Left colon (tissue), 2 donors: ENCODE results near the gene LIPG. TPM values are rescaled to one million over a fixed set of nuclear protein-coding genes. Genes with fewer than 3 reads are reported as not detected.

Experiments
- ATAC-seq: fragments of 200-7000 bp; cut with Tn5 transposase; one replicate; pipeline ENCODE4 v1.9.1; 2020; ENCODE audit warnings: mild to moderate bottlenecking, moderate library complexity
- DNase-seq, 2 donors: peaks; one replicate each; pipeline ENCODE4 v3.0.0-alpha.2; 2020
- intact Hi-C, 2 donors: fragments of 100-400 bp; cut with DNase I in 1 of 2; cut with micrococcal nuclease in 1 of 2; formaldehyde crosslinking; loops; one replicate each; pipeline versions ENCODE4 v1.11.2 to v1.14.0; 2022; cut with DNase I, micrococcal nuclease
- total RNA-seq, 2 donors: library from RNA; stranded (reverse); fragmentation: NEBNext Ultra II Directional; extraction: Animal tissue kit (Norgen Biotek cat#: 25700); gene quantifications; one replicate each; pipeline ENCODE4 v1.2.1, GENCODE V29; 2021
- donor health status: DM: no; HTN: no; CAD: no.
- donor health status: DM: yes; HTN: yes; CAD: no.

LIPG gene
- total RNA-seq, 2 donors from 2014 or later: 14.2 to 39.0 TPM

DNA sequence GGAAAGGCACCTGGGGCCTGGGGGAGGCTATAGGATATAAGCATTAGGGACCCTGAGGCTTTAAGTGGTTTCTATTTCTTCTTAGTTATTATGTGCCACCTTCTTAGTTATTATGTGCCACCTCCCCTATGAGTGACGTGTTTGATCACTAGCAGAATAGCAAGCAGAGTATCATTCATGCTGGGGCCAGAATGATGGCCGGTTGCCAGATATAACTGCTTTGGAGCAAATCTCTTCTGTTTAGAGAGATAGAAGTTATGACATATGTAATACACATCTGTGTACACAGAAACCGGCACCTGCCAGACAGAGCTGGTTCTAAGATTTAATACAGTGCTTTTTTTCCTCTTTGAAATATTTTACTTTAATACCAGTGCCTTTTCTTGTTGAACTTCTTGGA, 29.4 kb downstream of the LIPG start:
- intact Hi-C loops: no loop called here
- ATAC-seq: peak; percentile 44
- DNase-seq: peak; percentile 54 to 59

- DNase-seq (peak; percentile 30 to 59), ATAC-seq (peak; percentile 84)
- intact Hi-C loops: no loop called here
Observed at GRCh38 chr18:49591775-49592174, 29.9 kb downstream of the LIPG start.

DNA sequence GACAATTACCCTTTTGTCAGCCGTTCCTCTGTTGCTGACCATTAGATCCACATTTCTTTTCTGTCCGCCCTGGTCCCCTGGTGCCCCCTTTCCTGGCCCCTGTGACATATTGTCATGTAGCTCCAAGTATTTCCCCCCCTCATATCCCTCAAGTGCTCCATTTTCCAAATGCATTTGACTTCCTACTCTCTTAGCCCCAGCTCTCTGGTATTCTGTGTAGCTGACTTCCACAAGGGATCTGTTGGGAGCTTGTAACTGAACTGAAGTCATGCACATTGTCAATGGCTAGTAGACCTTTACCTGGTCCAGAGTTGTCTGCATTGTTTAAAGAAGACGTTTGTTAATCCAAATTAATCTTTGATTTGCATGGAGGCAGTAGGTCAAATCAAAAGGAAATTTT, 34.8 kb downstream of the LIPG start:
- intact Hi-C loops: no loop called here
- ATAC-seq (no peak), DNase-seq (no peak)

- intact Hi-C loops: no loop called here
- ATAC-seq (peak; percentile 22), DNase-seq (no peak)
Observed at GRCh38 chr18:49597157-49597931, 35.5 kb downstream of the LIPG start.

GRCh38 chr18:49601211-49601610, 39.4 kb downstream of the LIPG start:
- ATAC-seq (no peak), DNase-seq (no peak)
- intact Hi-C loops: no loop called here

DNA sequence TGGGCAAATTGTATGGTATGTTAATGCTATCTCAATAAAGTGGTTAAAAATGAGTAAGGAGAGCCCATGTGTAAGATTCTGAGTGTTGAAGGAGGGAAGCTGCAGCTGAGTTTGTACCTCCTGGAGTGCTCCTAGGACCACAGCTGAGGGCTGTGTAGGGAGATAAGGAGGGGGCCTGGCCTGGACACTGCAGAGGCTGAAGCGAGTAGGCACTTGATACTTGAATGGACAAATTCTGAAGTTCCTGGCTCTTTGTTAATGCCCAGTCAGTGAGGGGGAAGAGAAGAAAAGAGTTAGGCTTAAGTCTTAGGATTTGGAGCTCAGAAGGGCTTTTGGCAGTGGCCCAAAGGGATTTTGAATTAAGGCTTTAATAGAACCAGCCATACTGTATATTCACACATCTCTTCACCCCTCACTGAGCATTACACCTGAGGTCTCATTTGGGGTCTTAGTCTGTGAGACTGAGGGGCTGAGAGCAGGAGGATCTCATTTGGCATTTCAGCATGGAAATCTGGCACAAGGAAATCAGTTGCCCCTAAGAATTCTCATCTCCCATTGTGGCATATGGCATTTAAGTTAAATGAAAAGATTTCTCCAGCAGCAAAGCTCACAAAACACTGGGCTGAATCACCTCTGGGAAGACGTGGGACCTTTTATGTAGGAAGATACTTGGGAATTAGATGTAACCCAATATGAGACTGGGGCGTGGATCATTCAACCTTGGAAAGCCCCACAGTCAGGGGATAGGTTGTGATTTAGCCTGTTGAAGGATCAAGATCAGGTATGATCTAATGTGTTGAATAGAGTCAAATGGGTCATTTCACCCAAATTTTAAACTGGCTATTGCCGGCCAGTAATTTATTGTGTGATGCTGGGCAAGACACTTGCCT, 46.8 kb downstream of the LIPG start:
- no peak for DNase-seq
- intact Hi-C loops: no loop called here
- ATAC-seq: no peak

GRCh38 chr18:49609256-49610021, 47.6 kb downstream of the LIPG start:
- no peak for ATAC-seq
- DNase-seq: no peak
- intact Hi-C loops: no loop called here

DNA sequence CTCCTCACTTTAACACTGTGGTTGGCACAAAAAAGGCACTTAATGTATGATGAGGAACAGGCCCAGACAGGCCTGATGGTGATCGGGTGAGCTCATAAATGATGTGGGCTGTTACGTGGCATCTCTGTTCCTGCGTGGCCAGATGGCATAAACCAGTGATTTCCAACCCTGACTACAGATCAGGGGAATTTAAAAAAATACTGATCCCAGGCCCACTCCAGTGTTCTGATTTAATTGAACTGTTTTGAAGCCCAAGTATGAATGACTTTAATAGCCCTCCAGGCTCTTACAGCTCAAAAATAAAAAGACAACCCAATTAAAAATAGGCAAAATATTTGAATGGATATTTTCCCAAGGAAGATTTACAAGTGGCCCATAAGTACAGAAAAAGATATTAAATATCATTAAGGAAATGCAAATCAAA, 48.2 kb downstream of the LIPG start:
- no peak for DNase-seq
- intact Hi-C loops: no loop called here
- ATAC-seq: no peak

- intact Hi-C loops: no loop called here
- DNase-seq (no peak), ATAC-seq (no peak)
Observed at GRCh38 chr18:49611316-49611715, 49.5 kb downstream of the LIPG start.

- DNase-seq (no peak), ATAC-seq (no peak)
- intact Hi-C loops: no loop called here
Observed at GRCh38 chr18:49612515-49613033, 50.7 kb downstream of the LIPG start.

DNA sequence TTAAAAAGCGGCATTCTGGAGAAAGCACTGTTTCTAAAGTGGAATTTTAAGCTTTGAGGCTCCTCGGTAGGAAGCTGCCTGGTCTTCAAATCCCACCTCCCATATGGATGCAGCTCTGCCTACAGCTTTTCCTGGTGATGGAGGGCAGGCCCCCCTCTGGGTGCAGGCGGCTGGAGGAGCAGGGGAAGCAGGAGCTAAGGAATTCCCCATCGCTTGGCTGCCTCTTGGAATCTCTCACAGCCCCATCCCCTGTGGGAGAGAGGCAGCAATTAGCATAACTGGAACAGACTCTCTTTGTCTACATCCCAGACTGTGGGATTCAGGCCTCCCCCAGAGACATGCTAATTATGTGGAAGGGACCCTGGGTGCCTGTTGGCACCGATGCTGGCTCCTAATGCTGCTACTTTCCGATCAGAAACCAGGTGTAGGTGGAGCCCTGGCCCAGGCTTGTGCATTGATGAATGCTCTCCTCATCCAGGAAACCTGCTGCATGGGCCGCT, 51.3 kb downstream of the LIPG start:
- ATAC-seq: peak; percentile 10
- DNase-seq: no peak
- intact Hi-C loops: no loop called here

GRCh38 chr18:49613641-49614151, 51.8 kb downstream of the LIPG start:
- ATAC-seq (peak; percentile 86), DNase-seq (peak; percentile 38 to 56)
- intact Hi-C loops: no loop called here

GRCh38 chr18:49616618-49617328, 54.9 kb downstream of the LIPG start:
- ATAC-seq (no peak), DNase-seq (no peak)
- intact Hi-C loops: no loop called here

GRCh38 chr18:49617329-49617695, 55.5 kb downstream of the LIPG start:
- ATAC-seq (no peak), DNase-seq (no peak)
- intact Hi-C loops: no loop called here

DNA sequence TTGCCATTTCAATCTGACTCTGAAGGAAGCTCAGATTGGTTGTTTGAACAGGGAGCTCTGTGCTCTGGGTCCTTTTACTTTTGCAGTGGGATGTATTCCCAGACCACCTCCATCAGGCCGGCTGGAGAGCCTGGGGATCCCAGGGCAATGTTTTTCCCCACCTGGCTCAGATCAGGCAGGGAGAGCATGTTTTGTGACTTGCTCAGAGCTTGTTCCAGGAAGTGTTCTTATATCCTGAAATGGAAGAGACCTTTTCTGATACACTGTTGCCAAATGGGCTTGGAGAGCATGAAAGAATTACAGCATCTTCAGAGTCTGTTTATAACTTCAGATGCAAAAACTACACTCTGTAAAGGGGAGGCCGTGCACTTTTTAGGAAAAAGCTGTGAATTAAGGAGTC, 56.0 kb downstream of the LIPG start:
- DNase-seq (no peak), ATAC-seq (peak; percentile 24)
- intact Hi-C loops: no loop called here

DNA sequence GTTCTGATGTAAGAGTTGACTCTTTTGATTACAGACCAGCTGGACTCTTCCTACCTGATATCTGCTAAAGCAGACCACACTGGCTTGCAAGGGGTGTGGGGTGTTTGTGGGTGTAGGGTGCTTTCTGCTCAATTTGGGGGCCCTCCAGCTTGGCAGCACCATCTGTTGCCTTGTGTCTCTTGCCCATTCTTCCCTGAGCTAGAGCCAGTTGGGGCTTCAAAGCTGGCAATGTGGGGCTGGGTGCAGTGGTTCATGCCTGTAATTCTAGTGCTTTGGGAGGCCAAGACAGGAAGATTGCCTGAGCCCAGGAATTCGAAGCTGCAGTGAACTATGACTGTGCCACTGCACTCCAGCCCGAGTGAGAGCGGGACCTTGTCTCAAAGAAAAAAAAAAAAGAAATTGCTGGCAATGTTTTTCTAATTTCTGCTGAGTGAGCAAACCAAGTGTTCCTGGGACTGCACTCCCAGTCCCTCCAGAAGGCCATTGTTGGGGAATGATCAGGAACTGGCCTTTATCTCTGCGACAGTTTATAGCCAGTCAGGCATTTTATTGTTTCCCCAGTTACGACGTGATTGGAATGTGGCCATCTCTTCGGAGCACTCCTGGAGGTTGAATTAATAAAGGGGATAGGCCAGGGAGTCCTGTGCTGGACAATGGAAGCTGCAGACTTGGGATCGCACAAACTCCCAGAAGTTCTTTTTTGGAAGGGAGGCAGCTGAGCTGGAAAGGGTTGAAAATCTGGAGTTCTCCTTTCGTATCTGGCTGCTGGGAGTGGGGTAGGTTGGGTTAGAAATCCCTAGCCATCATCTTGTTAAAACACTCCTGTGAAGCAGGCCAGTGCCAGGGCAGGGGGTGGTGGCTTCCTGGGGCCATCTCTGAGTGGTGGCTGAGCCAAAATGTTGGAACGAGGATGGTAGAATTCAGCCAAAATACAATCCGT, 57.2 kb downstream of the LIPG start:
- peak; percentile 94 for ATAC-seq
- peak; percentile 47 to 51 for DNase-seq
- intact Hi-C loops: no loop called here

- DNase-seq (no peak), ATAC-seq (no peak)
- intact Hi-C loops: no loop called here
Observed at GRCh38 chr18:49619801-49620200, 57.9 kb downstream of the LIPG start.
